NT2/D1 (cell line): ENCODE results near the gene MACROD1.

Source experiments
- DNase-seq: peaks from one replicate; pipeline ENCODE4 v3.0.0-alpha.2; 2011; ENCODE audit warnings: low read depth, low spot score
- H3K27me3 ChIP-seq: 2 replicates; pipeline ENCODE4 v1.6.0; 2011; ENCODE audit warnings: mild to moderate bottlenecking; ENCODE audit not compliant: insufficient read length, insufficient read depth
- H3K36me3 ChIP-seq: 2 replicates; pipeline ENCODE4 v1.6.1; 2011; ENCODE audit warnings: mild to moderate bottlenecking, low read length, mixed read lengths; ENCODE audit not compliant: insufficient read depth, insufficient read length
- H3K4me1 ChIP-seq: 2 replicates; pipeline ENCODE4 v1.5.1; 2011; ENCODE audit not compliant: insufficient read depth, insufficient read length
- H3K4me3 ChIP-seq: 2 replicates; pipeline ENCODE4 v1.5.1; 2011; ENCODE audit warnings: low read depth; ENCODE audit not compliant: insufficient read length
- H3K9ac ChIP-seq: 2 replicates; pipeline ENCODE4 v1.6.0; 2011; ENCODE audit warnings: low read depth; ENCODE audit not compliant: insufficient read length
- H3K9me3 ChIP-seq: 2 replicates; pipeline ENCODE4 v1.5.1; 2011; ENCODE audit warnings: mild to moderate bottlenecking, low read length; ENCODE audit not compliant: insufficient read depth
- SUZ12 ChIP-seq: IDR thresholded peaks from 2 replicates; pipeline ENCODE4 v1.6.1; 2011; ENCODE audit not compliant: insufficient read length, insufficient read depth; ENCODE audit errors: extremely low read depth
- YY1 ChIP-seq: IDR thresholded peaks from 2 replicates; pipeline ENCODE4 v1.6.1; 2011; ENCODE audit not compliant: insufficient read length, insufficient read depth
- ZNF274 ChIP-seq: IDR thresholded peaks from 2 replicates; pipeline ENCODE4 v1.6.1; 2011; ENCODE audit warnings: mild to moderate bottlenecking, low read depth, low read length

The MACROD1 gene

DNA sequence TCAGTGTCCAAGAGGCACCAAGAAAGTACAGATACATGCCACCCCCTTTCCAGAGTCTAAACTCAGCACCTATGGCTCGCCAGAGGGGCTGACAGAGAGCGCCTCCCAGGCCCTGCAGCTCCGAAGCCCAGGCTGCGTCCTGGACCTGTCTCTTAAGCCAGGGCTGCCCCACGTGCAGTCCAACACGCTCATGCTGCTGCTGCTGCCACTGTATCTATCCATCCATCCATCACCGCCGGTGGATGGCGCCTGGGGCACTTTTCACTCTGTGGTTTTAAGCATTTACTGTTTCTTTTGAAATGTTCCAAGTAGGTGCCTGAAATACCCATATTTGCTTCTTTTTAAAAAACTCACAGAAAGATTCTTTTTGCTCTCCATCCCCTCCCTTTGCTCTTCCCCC is 41.8 kb downstream of the MACROD1 start:
- TF ChIP-seq ZNF274 (no peak), SUZ12 (no peak), YY1 (no peak)
- DNase-seq = no peak
- peaks cover 36% of the 10 kb centered on the region for H3K4me1 ChIP-seq
- no peaks in the 10 kb centered on the region for H3K27me3 ChIP-seq
- no peaks in the 10 kb centered on the region for H3K9me3 ChIP-seq
- H3K4me3 ChIP-seq = no peak overlapping the region
- peak overlapping the region; percentile 51 for H3K9ac ChIP-seq
- no peaks in the 10 kb centered on the region for H3K36me3 ChIP-seq

DNA sequence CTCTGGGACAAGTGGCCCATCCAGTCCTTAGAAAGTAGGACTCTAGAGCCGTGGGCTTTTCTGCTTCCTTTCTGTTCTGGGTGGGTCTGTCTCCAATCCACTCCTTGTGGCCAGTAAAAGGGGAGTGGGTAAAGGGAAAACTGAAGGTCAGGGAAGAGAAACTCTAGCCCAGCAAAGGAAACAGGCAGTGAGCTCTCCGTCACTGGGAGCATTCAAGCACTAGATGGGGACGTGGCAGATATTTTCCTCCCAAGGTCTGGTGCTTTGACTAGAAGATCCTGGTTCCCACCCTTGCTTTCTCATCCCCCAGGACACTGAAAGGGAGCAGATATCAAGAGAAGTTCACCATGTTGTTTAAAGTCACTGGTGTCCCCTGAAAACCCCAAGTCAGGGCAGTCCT is 42.2 kb downstream of the MACROD1 start:
- no peak for TF ChIP-seq ZNF274
- no peak for TF ChIP-seq SUZ12
- no peak for TF ChIP-seq YY1
- no peak for DNase-seq
- no peak overlapping the region for H3K4me3 ChIP-seq
- H3K9me3 ChIP-seq = no peaks in the 10 kb centered on the region
- H3K36me3 ChIP-seq = no peaks in the 10 kb centered on the region
- peaks cover 37% of the 10 kb centered on the region for H3K4me1 ChIP-seq
- H3K27me3 ChIP-seq = no peaks in the 10 kb centered on the region
- H3K9ac ChIP-seq = no peak overlapping the region

DNA sequence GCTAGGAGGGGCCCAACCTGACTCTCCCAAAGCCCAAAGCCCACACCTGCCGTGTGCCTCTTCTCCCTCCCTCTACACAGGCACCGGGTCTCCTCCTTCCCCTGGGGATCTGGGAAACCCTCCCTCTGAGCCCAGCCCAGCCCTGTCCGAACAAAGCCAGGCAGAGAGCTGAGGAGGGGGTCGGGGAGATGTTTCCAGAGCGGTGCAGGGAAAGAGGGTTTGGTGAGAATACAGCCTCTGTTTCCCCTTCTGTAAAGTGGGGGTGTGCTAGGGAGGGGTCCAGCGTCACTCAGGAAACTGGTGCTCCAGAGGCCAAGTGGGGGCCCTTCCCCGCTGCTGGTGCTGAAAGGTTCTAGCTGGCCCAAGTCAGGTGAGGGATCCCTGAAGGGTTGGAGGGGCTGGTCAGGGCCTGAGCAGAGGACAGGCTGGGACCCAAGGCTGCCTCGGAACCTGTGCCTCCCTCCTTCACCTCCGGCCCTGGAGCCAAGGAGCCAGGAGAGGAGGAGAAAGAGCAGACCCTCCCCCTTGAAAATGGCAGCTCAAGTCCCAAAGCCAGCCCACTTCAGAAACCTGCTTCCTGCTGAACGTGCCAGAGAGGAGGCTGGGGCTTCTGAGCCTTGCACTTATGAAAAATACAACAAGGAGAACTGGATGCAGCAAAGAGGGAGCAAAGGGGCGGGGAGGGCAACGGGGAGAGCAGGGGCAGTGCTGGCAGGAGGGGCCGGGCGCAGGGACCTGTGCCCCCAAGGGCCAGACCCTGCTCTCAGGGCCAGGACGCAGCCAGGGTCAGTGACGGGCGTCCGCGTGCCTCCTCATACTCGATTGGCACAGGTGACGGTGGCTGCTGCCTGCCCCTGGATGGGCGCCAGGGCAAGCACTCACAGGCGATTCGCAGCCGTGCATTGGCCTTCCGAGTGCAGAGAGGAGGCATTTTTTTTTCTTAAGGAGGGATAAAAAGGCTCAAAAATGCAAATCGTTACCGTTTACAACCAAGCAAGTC is 43.2 kb downstream of the MACROD1 start:
- Histone ChIP-seq H3K9me3 (no peaks in the 10 kb centered on the region), H3K9ac (peak overlapping the region; percentile 71), H3K36me3 (no peaks in the 10 kb centered on the region), H3K27me3 (no peaks in the 10 kb centered on the region), H3K4me3 (no peak overlapping the region), H3K4me1 (peaks cover 30% of the 10 kb centered on the region)
- no peak for DNase-seq
- TF ChIP-seq SUZ12 (no peak), YY1 (no peak), ZNF274 (no peak)

DNA sequence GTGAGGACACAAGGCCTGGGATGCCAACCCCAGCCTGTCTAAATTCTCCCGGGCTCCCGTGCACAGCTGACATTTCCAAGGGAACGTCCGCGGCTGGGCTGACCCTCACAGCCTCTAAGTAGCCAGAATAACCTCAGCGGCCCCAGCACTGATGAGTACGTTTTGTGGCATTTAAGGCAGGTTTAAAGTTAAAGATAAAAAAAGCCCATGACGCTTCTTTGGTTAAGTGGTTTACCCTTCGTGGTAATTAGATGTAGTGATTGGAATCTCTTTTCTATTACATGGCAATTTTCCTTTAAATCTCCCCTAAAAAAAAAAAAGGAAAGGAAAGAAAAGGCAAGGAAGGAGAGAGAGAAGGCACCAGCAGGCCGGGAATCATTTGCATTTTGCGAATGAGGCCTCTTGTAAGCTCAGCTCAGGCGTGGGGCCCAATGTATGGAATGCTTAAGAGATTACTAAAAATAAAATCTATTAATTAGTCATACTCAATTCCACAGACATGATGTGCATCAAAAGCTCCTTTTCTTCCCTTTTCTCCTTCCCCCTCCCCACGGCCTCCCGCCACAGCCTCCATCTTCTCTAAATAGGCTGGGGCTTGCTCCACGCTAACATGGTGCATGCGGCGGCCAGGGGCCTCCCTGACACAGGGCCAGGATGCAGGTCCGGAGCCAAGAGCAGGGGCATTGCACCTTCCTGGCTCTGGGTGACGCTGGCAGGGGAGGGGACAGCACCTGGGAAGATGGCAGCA is 44.1 kb downstream of the MACROD1 start:
- DNase-seq = no peak
- H3K36me3 ChIP-seq = no peaks in the 10 kb centered on the region

DNA sequence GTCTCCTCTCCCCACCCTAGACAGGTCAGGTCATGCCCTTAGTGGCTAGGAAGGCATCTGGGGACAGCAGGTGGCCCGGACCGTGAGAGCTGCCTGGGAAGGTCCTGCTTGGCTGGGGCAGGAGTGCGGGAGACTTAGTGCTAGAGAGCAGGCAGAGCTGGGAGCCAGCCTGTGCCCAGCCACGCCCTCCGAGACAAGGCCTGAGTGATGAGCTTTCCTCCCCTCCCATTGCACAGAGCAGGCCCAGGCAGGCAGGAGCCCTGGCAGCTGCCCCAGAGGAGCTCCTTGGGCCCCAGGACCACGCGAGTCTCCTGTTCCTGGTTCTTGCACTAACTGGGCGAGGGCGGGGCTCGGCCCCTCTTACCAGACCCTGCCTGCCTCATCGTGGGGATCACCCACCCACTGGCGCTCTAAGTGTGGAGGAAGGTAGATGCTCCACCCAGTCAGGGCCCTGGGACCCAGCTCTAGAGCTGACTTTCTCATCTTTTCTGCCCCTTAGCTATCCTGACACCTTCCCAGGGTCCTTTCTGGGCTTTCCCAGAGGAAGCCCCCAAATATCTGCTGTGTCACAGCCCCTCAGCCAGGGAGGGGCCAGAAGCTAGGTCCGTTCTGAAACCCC is 44.9 kb downstream of the MACROD1 start:
- Histone ChIP-seq H3K4me3 (no peak overlapping the region), H3K9me3 (no peaks in the 10 kb centered on the region), H3K4me1 (peaks cover 26% of the 10 kb centered on the region), H3K9ac (peak overlapping the region; percentile 57), H3K27me3 (no peaks in the 10 kb centered on the region), H3K36me3 (no peaks in the 10 kb centered on the region)
- no peak for TF ChIP-seq SUZ12
- TF ChIP-seq ZNF274 = no peak
- TF ChIP-seq YY1 = no peak
- DNase-seq = no peak

More for the DNA sequence above, 44.1 kb downstream of the MACROD1 start:
- peak overlapping the region; percentile 71 for H3K9ac ChIP-seq
- no peaks in the 10 kb centered on the region for H3K27me3 ChIP-seq
- no peak for TF ChIP-seq YY1
- no peak for TF ChIP-seq SUZ12
- no peak for TF ChIP-seq ZNF274
- H3K4me1 ChIP-seq = peaks cover 26% of the 10 kb centered on the region
- H3K9me3 ChIP-seq = no peaks in the 10 kb centered on the region
- H3K4me3 ChIP-seq = no peak overlapping the region

DNA sequence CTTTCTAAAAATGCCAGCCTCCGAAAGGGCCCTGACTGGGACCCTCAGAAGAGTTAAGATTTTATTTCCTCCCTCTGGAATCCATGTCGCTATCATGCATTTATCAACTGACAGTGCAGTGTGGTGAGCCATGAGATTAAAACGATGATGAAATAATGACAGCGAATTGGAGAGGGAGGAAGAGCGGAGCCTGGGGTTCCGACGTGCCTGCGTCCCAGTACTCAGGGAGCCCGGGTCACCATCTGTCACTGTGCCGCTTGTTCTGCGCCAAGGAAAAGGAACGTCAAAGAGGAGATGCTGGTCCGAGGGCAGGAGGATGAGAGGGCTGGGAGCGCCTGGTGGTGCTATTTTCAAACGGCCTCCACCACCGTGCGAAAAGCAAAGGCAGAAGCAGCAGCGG is 46.2 kb downstream of the MACROD1 start:
- TF ChIP-seq YY1 (no peak), ZNF274 (no peak), SUZ12 (no peak)
- Histone ChIP-seq H3K36me3 (no peaks in the 10 kb centered on the region), H3K9ac (peak overlapping the region; percentile 0), H3K4me1 (peaks cover 26% of the 10 kb centered on the region), H3K27me3 (peaks cover 4% of the 10 kb centered on the region), H3K9me3 (no peaks in the 10 kb centered on the region), H3K4me3 (no peak overlapping the region)
- no peak for DNase-seq
